GM18526 (cell line): ENCODE data around the gene DDX59.

Source experiments
- POLR2A ChIP-seq: IDR thresholded peaks from 3 replicates; pipeline ENCODE4 v1.6.1; 2011; ENCODE audit not compliant: insufficient read length; ENCODE audit errors: extremely low read depth

The DDX59 gene

DNA sequence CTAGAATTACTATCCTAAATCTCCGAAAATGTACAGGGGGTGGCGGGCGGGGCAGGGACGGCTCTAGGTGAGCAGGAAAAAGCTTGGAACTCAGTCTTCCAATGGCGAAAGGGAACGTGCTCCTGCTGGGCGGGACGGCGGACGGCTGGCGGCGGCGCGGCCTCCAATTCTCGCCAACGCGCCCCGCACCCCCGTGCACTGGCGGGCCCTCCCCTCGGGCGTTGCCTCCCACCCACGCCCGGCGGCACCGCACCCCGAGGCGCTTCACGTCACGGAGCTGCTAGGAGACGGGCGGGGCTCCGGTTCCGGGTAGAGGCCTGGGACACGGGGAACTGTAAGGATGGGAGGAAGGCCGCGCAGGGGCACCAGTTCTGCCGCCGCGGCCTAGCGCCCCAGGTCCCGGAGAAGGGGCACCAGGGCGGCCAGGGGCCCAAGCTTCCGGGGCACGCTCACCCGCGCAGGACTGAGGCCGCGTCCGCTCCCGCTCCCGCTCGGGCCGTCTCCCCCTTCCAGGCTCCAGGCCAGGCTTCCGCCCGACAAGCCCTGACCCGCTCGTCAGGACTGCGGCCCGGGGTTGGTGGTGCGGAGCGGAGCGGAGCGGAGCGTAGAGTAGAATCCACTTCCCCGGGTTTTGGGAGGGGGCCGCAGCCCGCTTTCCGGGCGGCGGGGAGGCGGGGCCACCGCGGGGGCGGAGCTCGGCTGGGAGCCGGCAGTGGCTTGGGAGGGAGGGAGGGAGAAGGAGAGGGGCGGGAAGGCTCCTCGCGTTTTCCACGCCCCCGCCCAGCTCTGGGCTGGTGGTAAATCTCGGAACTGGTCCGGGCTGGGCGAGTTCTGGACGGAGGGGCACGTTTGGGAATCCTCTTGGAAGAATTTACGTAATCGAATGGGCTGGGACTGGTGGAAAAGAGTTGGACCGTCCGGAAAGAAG lies at the start of gene DDX59:
Gene DDX59 (minus strand): TSS at position 594 of the 928 bp plus-strand sequence. CDS start 3,167 bp downstream, outside the sequence.
- TF ChIP-seq POLR2A = peak; percentile 61

DNA sequence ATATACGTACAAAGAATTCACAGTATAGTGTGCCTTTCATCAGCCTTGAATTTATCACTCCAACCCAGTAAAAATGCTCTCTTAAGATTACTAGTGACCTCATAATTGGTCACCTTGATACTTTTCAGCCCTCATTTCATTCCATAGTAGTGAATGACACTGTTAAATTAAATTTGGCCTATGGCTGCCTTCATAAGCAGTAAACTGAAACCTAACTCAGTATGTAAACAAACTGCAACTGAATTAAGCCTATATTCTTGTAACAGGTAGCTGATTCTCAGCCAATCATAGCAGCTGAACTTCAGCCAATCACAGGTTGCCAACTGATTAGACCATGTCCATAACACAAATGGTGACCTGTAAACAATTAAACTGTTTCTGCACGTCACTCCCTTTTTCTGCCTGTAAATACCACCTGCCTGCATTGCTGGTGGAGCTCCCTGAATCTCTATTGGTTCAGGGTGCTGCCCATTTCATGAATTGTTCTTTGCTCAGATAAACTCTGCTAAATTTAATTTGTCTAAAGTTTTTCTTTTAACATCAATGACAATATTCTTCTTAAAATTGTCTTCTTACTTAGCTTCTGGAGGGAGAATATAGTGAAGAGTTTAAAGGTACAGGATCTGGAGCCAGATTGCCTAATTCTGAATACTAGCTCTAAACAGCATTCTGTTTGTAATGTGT lies 44.9 kb upstream of the DDX59 start:
- TF ChIP-seq POLR2A = no peak

DNA sequence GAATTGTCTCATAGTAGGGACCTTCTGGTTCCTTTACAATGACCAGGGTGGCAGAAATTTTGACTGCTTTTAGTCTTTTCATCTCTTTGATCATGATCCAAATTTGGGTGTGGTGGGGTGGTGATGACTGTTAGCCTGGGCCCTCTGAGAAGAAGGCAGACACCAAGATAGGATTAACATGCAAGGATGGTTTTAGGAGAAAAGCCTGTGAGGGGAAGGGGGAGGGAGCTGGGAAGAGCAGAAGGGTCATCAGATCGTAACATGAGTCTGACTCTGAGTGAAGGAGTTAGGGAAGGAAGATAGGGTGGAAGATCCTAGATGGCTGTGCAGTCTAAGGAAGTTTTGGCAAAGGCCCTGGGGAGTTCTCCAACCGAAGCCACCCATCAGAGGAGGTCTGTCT lies 40.5 kb upstream of the DDX59 start:
- no peak for TF ChIP-seq POLR2A

DNA sequence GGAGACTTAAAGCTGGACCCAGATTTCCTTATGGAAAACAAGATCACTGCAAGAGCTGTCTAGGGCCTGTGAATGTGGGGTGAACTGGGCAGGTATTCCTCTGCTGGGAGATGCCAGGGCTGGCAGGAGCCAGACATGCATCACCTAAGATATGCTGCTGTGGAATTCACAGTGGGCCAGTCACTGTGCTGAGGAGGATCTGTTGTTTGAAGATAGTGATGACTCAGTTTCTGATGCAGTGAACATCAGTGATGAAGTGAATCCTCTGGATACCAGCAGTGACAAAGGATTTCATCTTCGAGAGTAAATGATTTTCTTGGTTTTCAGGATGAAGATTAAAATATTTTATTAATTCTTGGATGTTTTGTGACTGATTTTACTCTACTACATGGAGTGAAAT lies 39.1 kb upstream of the DDX59 start:
- TF ChIP-seq POLR2A = no peak

DNA sequence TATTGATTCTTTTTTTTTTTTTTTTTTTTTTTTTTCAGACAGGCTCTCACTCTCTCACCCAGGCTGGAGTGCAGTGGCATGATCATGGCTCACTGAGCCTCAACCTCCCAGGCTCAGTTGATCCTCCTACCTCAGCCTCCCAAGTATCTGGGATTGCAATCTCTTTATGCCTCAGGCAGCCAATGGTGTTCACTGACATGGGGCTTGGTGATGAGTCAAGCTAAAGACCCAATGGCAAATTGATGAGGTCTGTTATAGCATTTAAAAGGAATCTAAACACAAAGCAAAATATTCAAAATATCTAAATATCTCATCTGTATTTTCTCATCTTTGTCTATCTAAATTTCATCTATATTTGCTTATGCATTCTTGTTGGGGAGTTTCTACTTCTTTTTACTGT lies 38.5 kb upstream of the DDX59 start:
- TF ChIP-seq POLR2A = no peak

DNA sequence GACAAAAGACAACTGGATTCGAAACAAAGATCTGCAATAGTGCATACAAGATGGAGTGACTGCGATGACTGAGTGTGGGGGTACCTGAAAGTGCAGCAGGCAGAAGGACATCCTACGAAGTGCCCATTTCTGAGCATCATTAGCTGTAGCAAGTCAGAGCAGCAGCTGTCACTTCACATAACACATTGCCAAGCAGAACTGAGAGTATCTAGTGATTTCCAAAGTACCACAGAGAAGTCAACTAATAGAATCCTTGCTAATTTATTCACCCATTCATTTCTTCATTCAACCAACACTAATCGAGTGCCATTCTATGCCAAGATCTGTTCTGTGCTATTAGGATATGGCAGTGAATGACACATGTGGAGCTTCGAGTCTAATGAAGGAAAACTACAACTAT lies 37.4 kb upstream of the DDX59 start:
- no peak for TF ChIP-seq POLR2A

DNA sequence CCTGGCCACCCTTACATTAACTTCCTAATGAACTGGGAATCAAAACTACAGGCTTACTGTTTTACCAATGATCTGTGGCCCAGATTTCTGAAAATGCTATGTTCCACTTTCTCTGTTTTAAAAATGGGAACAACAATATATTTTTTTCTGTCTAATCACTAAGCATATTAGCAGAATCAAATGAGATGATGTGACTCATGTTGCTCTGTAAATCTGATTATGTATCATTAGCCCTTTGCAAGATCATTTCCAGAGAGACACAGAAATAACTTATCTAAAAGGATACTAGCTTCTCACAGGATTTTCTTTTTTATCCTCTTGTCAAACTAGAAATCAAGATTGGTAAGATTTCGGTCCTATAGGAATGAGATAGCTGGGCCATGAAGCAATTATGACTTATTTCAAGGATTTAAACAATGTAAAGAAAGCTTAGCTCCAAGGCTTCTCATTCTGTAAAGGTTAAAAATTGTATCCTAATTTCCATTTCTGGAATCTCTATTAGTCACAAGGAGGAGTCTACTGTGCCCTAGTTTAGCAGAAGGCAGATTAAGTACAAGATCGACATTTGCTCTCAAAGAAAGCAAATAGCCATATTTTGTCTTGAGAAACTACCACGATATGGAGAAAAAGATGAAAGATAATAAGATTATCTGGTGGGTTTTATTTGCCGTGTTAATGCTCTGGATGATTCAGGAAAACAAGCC lies 36.6 kb upstream of the DDX59 start:
- no peak for TF ChIP-seq POLR2A

DNA sequence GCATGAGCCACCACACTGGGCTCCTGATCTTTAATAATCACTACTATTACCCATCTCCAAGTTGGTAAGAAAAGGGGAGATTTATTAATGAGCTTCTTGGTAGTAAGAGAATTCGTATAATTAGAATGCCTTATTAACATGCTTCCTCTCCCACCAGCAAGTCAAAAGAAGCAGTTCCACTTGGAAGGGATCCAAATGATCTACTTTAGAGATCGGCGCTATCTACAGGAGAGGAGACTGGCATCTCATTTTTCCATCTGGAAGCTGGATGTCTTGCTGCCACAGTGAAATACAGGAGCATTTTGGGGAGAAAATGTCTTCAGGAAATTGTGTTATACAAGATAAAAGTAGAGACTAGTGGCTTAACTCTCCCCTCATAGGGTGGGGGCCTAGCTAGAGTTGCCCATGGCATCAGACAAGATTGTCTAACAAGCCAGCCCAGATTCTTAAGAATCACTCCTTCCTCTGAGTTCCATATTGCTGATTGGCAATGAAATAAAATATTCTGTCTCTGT lies 35.3 kb upstream of the DDX59 start:
- no peak for TF ChIP-seq POLR2A

DNA sequence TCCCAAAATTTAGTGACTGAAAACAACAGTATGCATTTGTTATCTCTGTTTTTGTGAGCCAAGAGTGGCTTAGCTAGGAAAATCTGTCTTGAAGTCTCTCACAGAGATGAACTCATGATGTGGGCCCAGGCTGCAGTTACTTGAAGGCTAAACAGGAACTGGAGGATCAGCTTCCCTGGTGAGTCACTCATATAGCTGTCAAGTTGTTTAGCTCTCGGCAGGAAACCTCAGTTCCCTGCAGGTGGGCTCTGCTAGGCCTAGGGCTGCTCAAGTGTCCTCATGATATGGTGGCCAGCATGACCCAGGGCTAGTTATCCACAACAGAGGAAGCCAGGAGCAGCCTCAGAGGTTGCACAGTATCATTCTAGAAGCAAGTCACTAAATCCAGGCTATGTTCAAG lies 30.2 kb upstream of the DDX59 start:
- no peak for TF ChIP-seq POLR2A

DNA sequence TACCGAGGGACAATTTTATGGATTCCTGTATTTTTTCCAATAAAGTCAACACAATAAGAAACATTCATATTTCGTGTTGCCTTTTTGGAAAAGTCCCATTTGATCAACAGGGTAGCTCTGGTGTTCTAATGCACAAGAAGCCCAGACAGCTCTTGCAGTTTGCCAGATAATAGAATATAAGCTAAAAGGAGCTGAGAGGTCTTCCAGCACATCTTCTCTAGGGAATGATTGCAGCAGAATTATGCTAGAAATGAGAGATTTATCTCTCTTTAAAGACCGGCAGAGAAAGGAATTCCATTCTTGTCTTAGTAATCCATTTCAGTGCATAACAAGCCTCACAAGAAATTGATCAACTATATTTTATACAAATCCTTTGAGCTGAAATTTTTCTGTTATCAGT lies 25.0 kb upstream of the DDX59 start:
- TF ChIP-seq POLR2A = no peak

DNA sequence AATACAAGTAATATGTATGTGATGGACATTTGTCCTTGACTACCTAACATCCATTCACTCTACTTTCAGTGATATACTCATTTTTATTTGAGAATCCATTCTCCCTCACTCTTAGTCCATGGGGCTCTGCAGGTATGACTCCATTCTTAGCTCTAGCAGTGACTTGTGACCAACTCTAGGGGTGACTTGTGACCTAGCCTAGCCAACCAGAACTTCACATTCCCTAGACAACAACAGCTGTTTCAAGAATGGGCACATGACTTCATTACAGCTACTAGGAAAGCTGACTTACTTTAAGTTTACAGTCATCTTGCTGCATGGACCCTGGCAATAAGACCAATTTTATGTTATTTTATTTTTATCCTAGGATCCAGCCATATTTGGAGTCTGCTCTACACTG lies 23.6 kb upstream of the DDX59 start:
- TF ChIP-seq POLR2A = no peak

DNA sequence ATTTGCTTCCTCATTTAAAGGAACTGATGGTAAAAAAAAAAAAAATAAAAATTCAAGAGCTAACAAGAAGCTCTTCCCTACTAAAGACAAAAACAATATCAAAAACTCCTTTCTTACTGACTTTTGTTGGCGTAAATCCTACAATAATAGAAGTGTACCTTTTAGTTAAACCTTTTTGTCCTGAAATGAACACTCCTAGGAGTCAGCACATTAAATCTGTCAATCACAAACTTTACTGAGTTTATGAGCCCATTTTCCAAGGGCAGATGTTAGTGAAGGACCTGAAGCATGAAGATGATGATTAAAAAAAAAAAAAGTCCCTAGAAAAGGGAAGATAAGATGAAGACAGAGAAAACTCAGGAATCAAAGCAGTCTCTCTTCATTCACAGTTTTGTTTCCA lies 22.6 kb upstream of the DDX59 start:
- no peak for TF ChIP-seq POLR2A

DNA sequence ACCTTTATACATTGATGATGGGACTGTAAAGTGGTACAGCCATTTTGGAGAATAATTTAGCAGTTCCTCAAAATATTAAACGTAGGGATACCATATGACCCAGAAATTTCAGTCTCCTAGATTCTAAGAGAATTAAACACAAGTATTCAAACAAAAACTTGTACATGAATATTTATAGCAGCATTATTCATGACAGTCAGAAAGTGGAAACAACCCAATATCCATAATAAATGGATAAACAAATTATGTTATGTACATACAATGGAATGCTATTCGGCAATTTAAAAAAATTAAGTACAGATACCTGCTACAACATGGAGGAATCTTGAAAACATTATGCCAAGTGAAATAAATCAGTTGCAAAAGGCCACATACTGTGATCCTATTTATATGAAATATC lies 16.9 kb upstream of the DDX59 start:
- TF ChIP-seq POLR2A = no peak

DNA sequence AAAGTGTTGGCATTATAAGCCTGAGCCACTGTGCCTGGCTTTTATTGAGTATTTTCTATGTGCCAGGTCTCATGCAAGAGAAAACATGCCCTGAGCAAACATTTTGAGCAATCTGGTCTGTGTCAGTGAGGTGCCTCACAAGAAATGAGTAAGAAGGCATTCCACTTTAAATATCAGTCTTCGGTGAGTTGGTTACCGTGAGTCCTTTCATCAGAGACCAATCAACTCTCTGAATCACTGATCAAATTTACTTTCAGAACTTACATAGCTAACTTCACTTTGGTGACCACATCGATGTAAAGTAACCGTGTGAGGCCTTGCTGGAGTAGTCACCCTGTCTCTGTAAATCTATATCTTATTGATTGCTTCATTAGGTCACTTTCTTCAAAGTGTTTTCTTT lies 14.3 kb upstream of the DDX59 start:
- no peak for TF ChIP-seq POLR2A

DNA sequence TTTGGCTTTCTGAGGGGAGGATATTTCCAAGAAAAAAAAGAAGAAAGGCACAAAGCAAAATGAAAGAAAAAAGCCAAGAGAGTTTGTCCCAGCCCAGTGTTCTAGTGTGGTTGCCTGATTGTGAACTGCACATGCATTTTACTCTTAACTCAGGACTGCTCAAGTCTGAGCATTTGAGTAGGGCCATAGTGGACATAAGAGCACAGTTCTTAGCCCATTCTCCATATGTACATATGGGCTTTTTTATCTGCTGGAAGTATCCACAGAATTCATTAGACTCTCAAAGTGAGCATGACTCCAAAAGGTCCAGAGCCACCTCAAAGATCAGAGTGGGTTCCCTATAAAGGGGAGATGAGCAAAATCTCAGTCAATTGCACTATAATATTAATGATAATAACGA lies 13.6 kb upstream of the DDX59 start:
- TF ChIP-seq POLR2A = no peak

DNA sequence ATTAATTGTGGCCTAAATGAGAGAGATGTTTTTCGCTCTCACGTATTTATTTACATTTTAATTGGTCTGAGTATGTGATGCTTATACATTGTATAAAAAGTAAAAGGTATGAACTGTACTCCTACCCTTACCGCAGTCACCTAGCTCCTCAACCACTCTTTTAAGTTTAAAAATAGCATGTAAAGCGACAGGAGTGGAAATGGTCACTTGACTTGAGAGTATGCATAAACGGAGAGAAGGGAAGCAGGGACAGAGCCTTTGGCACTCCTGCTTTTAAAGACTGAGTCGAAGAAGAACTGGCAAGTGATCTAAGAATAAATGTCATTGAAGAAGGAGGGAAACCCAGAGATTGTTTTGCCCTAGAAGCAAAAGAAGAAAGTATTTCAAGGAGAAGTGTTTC lies 11.5 kb upstream of the DDX59 start:
- TF ChIP-seq POLR2A = no peak
